ENCODE measurements around the gene TRAPPC12. TPM values are rescaled to one million over a fixed set of nuclear protein-coding genes. Genes with fewer than 3 reads are reported as not detected.
A peak's percentile ranks its signal among the peaks of the same experiment; 100 is the strongest.
"Not testable (repeated sequence)": the region's sequence is repeated elsewhere in the genome, so short reads cannot be mapped to it uniquely, and the experiment has no call there.

The TRAPPC12 gene
- total RNA-seq, 6 experiments from 2014 or later: 69.1 to 83.3 (median 74.8) TPM

GRCh38 chr2:3489764-3490115 lies 110.2 kb downstream of the TRAPPC12 start:
- Mint-ChIP-seq H3K27ac (no peak overlapping the region), H3K4me1 (ENCODE audit: low read depth) (peaks cover 11% of the 10 kb centered on the region; the same call in 1 of the 2 replicates), H3K36me3 (ENCODE audit: low read depth) (peaks cover 7% of the 10 kb centered on the region; the same call in 1 of the 2 replicates), H3K27me3 (ENCODE audit: insufficient read depth) (peaks cover 5% of the 10 kb centered on the region), H3K4me3 (no peak overlapping the region), H3K9me3 (no peaks in the 10 kb centered on the region)
- no peak for DNase-seq
- TF ChIP-seq CTCF (IDR thresholded peaks at IDR 0.05): no peak

GRCh38 chr2:3490191-3491170 lies 111.0 kb downstream of the TRAPPC12 start:
- no peak overlapping the region for H3K27ac Mint-ChIP-seq
- H3K36me3 Mint-ChIP-seq (ENCODE audit: low read depth): peaks cover 4% of the 10 kb centered on the region; the same call in 1 of the 2 replicates
- DNase-seq: no peak
- H3K27me3 Mint-ChIP-seq (ENCODE audit: insufficient read depth): peaks cover 4% of the 10 kb centered on the region
- TF ChIP-seq CTCF (IDR thresholded peaks at IDR 0.05): no peak
- no peaks in the 10 kb centered on the region for H3K9me3 Mint-ChIP-seq
- peaks cover 11% of the 10 kb centered on the region; the same call in 1 of the 2 replicates for H3K4me1 Mint-ChIP-seq (ENCODE audit: low read depth)
- H3K4me3 Mint-ChIP-seq: no peak overlapping the region

GRCh38 chr2:3491306-3491705 lies 111.8 kb downstream of the TRAPPC12 start:
- DNase-seq: no peak
- Mint-ChIP-seq H3K36me3 (ENCODE audit: low read depth) (no peaks in the 10 kb centered on the region), H3K27ac (no peak overlapping the region), H3K9me3 (no peaks in the 10 kb centered on the region), H3K27me3 (ENCODE audit: insufficient read depth) (peaks cover 4% of the 10 kb centered on the region), H3K4me1 (ENCODE audit: low read depth) (peaks cover 11% of the 10 kb centered on the region; the same call in 1 of the 2 replicates), H3K4me3 (no peak overlapping the region)
- TF ChIP-seq CTCF (IDR thresholded peaks at IDR 0.05): no peak

DNA sequence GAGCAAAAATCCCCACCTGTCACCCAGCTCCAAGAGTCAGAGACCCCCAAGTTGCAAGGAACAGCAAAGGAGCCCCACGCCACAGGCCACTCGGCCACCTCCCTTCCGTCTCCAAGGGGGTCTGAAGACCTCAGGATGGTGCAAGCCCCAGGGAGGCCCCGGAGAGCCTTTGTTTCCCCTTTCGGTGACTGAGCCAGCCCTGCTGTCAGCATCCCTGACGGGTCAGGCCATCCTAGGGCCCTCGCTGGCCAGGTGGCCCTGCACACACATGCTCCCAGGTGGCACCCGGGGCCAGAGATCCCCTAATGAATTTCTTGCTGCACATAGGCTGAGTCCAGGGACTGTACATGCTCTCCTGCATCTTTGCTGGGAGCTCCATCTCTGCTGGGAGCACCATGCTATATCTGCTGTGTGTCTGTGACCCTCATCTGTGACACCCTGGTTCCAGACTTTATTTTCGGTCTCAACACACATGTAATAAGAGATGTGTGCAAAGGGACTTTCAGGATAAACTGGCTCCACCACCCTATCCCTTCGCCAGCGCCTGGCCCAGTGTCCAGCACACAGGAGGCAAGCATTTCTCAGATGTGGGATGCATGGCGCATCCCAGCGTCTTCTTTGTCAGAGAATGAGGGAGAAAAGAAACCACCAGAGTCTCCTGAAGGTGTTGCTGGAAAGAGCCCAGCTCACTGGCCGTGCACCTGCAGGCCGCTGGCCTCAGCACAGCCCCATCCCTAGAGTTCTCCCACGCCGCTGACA lies 112.4 kb downstream of the TRAPPC12 start:
- Mint-ChIP-seq H3K27me3 (ENCODE audit: insufficient read depth) (peaks cover 4% of the 10 kb centered on the region), H3K27ac (no peak overlapping the region), H3K4me1 (ENCODE audit: low read depth) (peaks cover 11% of the 10 kb centered on the region; the same call in 1 of the 2 replicates), H3K36me3 (ENCODE audit: low read depth) (peaks cover 3% of the 10 kb centered on the region), H3K9me3 (no peaks in the 10 kb centered on the region), H3K4me3 (no peak overlapping the region)
- DNase-seq: no peak
- no peak for TF ChIP-seq CTCF (IDR thresholded peaks at IDR 0.05)

GRCh38 chr2:3492475-3492787 lies 112.9 kb downstream of the TRAPPC12 start:
- H3K4me1 Mint-ChIP-seq (ENCODE audit: low read depth): peaks cover 11% of the 10 kb centered on the region; the same call in 1 of the 2 replicates
- DNase-seq; H3K4me3 Mint-ChIP-seq; H3K27me3 Mint-ChIP-seq (ENCODE audit: insufficient read depth); H3K9me3 Mint-ChIP-seq; H3K36me3 Mint-ChIP-seq (ENCODE audit: low read depth): not testable (repeated sequence)
- H3K27ac Mint-ChIP-seq: peak overlapping the region; percentile 75; the same call in 1 of the 2 replicates

All from HFFc6 (cell line).